ENCODE results near the gene GALNT14.

DNA sequence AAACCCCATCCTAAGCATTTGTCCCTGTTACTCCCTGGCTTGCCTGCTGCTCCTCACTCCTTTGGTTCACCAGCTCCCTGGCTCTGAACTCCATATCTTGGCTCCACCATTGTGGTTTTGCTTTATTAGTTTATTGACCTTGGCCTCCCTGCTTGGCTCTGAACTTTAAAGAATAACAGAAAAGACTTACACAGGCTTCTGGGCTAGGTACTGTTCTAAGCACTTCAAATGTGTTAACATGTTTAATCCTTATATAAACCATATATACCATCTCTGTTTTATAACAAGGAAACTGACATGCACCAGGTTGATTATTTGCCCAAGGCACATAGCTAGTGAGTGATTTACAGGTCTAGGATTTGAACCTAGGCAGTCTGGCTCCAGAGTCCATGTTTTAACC is 181.2 kb downstream of the GALNT14 start:
- TF ChIP-seq POLR2A (IDR thresholded peaks at IDR 0.05; ENCODE audit: low read length) (no peak), GATA1 (IDR thresholded peaks at IDR 0.05; ENCODE audit: low read depth, low read length) (no peak)

Measured in erythroblast (primary cell).